ENCODE results near the gene URB2. TPM values are rescaled to one million over a fixed set of nuclear protein-coding genes. Genes with fewer than 3 reads are reported as not detected.
"Not testable (repeated sequence)": the region's sequence is repeated elsewhere in the genome, so short reads cannot be mapped to it uniquely, and the experiment has no call there.

Gene URB2
- total RNA-seq, 2 experiments from 2014 or later = 7.1 to 8.3 TPM

- Mint-ChIP-seq H3K9me3 (no peaks in the 10 kb centered on the region), H3K4me3 (no peak overlapping the region), H3K36me3 (ENCODE audit: low read depth) (no peaks in the 10 kb centered on the region), H3K27me3 (peaks cover 8% of the 10 kb centered on the region), H3K4me1 (peaks cover 11% of the 10 kb centered on the region), H3K27ac (no peak overlapping the region)
- POLR2A ChIA-PET = no interaction called here
- CTCF ChIA-PET = no interaction called here
- DNase-seq = no peak
These were observed 67.3 kb downstream of the URB2 start for GRCh38 chr1:229693129-229693900.

- H3K27me3 Mint-ChIP-seq = peaks cover 8% of the 10 kb centered on the region
- CTCF ChIA-PET = no interaction called here
- H3K27ac Mint-ChIP-seq = no peak overlapping the region
- no peaks in the 10 kb centered on the region for H3K36me3 Mint-ChIP-seq (ENCODE audit: low read depth)
- peaks cover 11% of the 10 kb centered on the region for H3K4me1 Mint-ChIP-seq
- H3K9me3 Mint-ChIP-seq = no peaks in the 10 kb centered on the region
- H3K4me3 Mint-ChIP-seq = no peak overlapping the region
- DNase-seq = no peak
- POLR2A ChIA-PET = interaction anchor here (0.6 kb wide), 1 partner anchor 362 kb away, joined by 7 read pairs; no protein-coding TSS in a partner anchor
These were observed 68.1 kb downstream of the URB2 start for GRCh38 chr1:229694053-229694693.

GRCh38 chr1:229696385-229696784 lies 70.3 kb downstream of the URB2 start:
- Mint-ChIP-seq H3K36me3 (ENCODE audit: low read depth) (no peaks in the 10 kb centered on the region), H3K4me1 (peaks cover 11% of the 10 kb centered on the region), H3K9me3 (no peaks in the 10 kb centered on the region), H3K27me3 (peaks cover 4% of the 10 kb centered on the region), H3K4me3 (no peak overlapping the region), H3K27ac (no peak overlapping the region)
- DNase-seq = no peak
- ChIA-PET CTCF (no interaction called here), POLR2A (no interaction called here)

- Mint-ChIP-seq H3K27ac (no peak overlapping the region), H3K4me3 (no peak overlapping the region), H3K36me3 (ENCODE audit: low read depth) (no peaks in the 10 kb centered on the region), H3K9me3 (no peaks in the 10 kb centered on the region), H3K4me1 (no peaks in the 10 kb centered on the region), H3K27me3 (peaks cover 1% of the 10 kb centered on the region)
- ChIA-PET POLR2A (no interaction called here), CTCF (no interaction called here)
- no peak for DNase-seq
These were observed 73.7 kb downstream of the URB2 start for GRCh38 chr1:229699613-229700267.

- POLR2A ChIA-PET = no interaction called here
- CTCF ChIA-PET = no interaction called here
These were observed 78.1 kb downstream of the URB2 start for GRCh38 chr1:229704157-229704556.

GRCh38 chr1:229705152-229705551 lies 79.1 kb downstream of the URB2 start:
- POLR2A ChIA-PET, H3K27ac Mint-ChIP-seq: not testable (repeated sequence)

More at GRCh38 chr1:229704157-229704556, 78.1 kb downstream of the URB2 start:
- Mint-ChIP-seq H3K9me3 (peaks cover 3% of the 10 kb centered on the region), H3K4me1 (no peaks in the 10 kb centered on the region), H3K27me3 (peaks cover 3% of the 10 kb centered on the region), H3K27ac (no peak overlapping the region), H3K4me3 (no peak overlapping the region), H3K36me3 (ENCODE audit: low read depth) (no peaks in the 10 kb centered on the region)
- DNase-seq = no peak

GRCh38 chr1:229707127-229707526 lies 81.1 kb downstream of the URB2 start:
- H3K36me3 Mint-ChIP-seq (ENCODE audit: low read depth); H3K4me1 Mint-ChIP-seq; H3K27ac Mint-ChIP-seq; POLR2A ChIA-PET; CTCF ChIA-PET; H3K27me3 Mint-ChIP-seq; H3K9me3 Mint-ChIP-seq; DNase-seq; H3K4me3 Mint-ChIP-seq: not testable (repeated sequence)

More at GRCh38 chr1:229705152-229705551, 79.1 kb downstream of the URB2 start:
- H3K4me3 Mint-ChIP-seq; DNase-seq; H3K36me3 Mint-ChIP-seq (ENCODE audit: low read depth); CTCF ChIA-PET; H3K9me3 Mint-ChIP-seq; H3K4me1 Mint-ChIP-seq; H3K27me3 Mint-ChIP-seq: not testable (repeated sequence)

GRCh38 chr1:229709500-229710013 lies 83.5 kb downstream of the URB2 start:
- POLR2A ChIA-PET = no interaction called here
- Mint-ChIP-seq H3K36me3 (ENCODE audit: low read depth) (no peaks in the 10 kb centered on the region), H3K9me3 (peaks cover 3% of the 10 kb centered on the region), H3K4me1 (no peaks in the 10 kb centered on the region), H3K27ac (no peak overlapping the region), H3K4me3 (no peak overlapping the region), H3K27me3 (peaks cover 10% of the 10 kb centered on the region)
- CTCF ChIA-PET = no interaction called here
- no peak for DNase-seq

Other genes starting within 250 kb of the URB2 start
- gene ACTA1, start 192.2 kb upstream of the URB2 start, total RNA-seq = not detected
- 10 to 100 TPM; 36.9 to 38.2 TPM for gene NUP133, start 117.9 kb upstream of the URB2 start, total RNA-seq
- 10 to 100 TPM; 29.8 to 31.1 TPM for gene ABCB10, start 67.5 kb upstream of the URB2 start, total RNA-seq
- 10 to 100 TPM; 21.0 to 23.9 TPM for gene TAF5L, start 125 bp upstream of the URB2 start, total RNA-seq

Measured in activated CD4-positive, alpha-beta memory T cell treated with anti-CD3 and anti-CD28 coated beads, Interleukin-2, amount 10 ng/mL, durations not matched to agents 7 days and 5 days (primary cell).